ENCODE data around the gene HPCAL1. TPM values are rescaled to one million over a fixed set of nuclear protein-coding genes. Genes with fewer than 3 reads are reported as not detected.

HPCAL1 gene
- total and polyA plus RNA-seq, 8 donors, result 58.1 to 108 (median 72.1) TPM

- intact Hi-C loops (cut with DNase I), result no loop called here
- ATAC-seq (peak; percentile 77), DNase-seq (peak in 2 of 4 donors; percentile 60 to 73)
- Histone ChIP-seq H3K27ac (peak overlapping the region; percentile 48 to 68), H3K9me3 (no peaks in the 10 kb centered on the region), H3K4me1 (peaks cover 49 to 96% of the 10 kb centered on the region in 2 donors), H3K4me3 (no peak overlapping the region), H3K27me3 (no peaks in the 10 kb centered on the region), H3K36me3 (no peaks in the 10 kb centered on the region)
- TF ChIP-seq, protein P1, sequence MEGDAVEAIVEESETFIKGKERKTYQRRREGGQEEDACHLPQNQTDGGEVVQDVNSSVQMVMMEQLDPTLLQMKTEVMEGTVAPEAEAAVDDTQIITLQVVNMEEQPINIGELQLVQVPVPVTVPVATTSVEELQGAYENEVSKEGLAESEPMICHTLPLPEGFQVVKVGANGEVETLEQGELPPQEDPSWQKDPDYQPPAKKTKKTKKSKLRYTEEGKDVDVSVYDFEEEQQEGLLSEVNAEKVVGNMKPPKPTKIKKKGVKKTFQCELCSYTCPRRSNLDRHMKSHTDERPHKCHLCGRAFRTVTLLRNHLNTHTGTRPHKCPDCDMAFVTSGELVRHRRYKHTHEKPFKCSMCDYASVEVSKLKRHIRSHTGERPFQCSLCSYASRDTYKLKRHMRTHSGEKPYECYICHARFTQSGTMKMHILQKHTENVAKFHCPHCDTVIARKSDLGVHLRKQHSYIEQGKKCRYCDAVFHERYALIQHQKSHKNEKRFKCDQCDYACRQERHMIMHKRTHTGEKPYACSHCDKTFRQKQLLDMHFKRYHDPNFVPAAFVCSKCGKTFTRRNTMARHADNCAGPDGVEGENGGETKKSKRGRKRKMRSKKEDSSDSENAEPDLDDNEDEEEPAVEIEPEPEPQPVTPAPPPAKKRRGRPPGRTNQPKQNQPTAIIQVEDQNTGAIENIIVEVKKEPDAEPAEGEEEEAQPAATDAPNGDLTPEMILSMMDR (IDR thresholded peaks at IDR 0.05), result no peak
Observed at GRCh38 chr2:10387033-10387432, 84.3 kb downstream of the HPCAL1 start.

DNA sequence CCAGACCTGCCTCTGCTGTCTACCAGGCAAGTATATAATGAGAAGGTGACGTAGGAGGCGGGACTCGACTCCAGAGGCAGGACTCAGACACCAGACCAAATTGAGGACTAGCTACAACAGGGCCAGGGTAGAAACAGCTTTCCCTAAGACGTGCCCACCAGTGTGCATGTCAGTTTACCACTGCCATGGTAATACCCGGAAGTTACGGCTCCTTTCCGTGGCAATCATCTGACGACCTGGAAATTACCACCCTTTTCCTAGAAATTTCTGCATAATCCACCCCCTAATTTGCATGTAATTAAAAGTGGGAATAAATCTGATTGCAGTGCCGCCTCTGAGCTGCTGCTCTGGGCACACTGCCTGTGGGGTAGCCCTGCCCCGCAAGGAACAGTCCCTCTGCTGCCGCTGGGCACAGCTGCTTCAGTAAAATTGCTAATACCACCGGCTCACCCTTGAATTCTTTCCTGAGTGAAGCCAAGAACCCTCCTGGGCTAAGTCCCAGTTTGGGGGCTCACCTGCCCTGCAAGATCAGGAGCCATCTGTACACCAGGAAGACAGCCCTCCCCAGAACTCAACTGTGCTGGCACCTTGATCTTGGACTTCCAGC, 86.4 kb downstream of the HPCAL1 start:
- Histone ChIP-seq H3K9me3 (no peaks in the 10 kb centered on the region), H3K36me3 (no peaks in the 10 kb centered on the region), H3K4me3 (no peak overlapping the region), H3K27ac (peak overlapping the region in 1 of 2 donors; percentile 68), H3K27me3 (no peaks in the 10 kb centered on the region), H3K4me1 (peaks cover 30 to 96% of the 10 kb centered on the region in 2 donors)
- TF ChIP-seq, protein P1 (IDR thresholded peaks at IDR 0.05), result no peak
- intact Hi-C loops (cut with DNase I), result no loop called here
- DNase-seq (no peak), ATAC-seq (no peak)

- H3K27me3 ChIP-seq, result no peaks in the 10 kb centered on the region
- no peaks in the 10 kb centered on the region for H3K9me3 ChIP-seq
- ATAC-seq (no peak), DNase-seq (no peak)
- intact Hi-C loops (cut with DNase I), result no loop called here
- TF ChIP-seq, protein P1 (IDR thresholded peaks at IDR 0.05), result no peak
- H3K36me3 ChIP-seq, result no peaks in the 10 kb centered on the region
- no peak overlapping the region for H3K4me3 ChIP-seq
- peaks cover 30 to 93% of the 10 kb centered on the region in 2 donors for H3K4me1 ChIP-seq
- peak overlapping the region in 1 of 2 donors; percentile 68 for H3K27ac ChIP-seq
Observed at GRCh38 chr2:10389573-10389972, 86.9 kb downstream of the HPCAL1 start.

DNA sequence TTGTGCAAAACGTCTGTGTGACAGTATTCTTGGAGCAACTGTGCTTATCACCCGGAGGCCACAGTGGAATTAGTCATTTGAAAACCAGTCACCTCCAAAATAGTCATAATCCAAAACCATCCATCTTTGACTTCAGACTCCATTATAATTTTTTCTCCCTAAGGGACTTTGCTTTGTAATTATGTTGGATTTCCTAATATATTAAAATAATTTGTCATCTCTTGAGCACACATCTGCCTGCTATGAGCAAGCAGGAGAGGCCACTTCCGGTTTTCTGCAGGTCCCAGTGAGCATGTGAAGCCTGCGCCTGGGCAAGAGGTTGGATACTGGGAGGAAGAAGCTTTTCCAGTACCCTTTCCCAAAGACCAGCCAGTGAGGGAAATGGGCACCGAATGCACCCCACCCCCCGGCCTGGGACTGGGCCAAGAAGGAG, 87.7 kb downstream of the HPCAL1 start:
- TF ChIP-seq, protein P1 (IDR thresholded peaks at IDR 0.05), result no peak
- H3K27ac ChIP-seq, result peak overlapping the region in 1 of 2 donors; percentile 68
- H3K9me3 ChIP-seq, result no peaks in the 10 kb centered on the region
- H3K4me3 ChIP-seq, result no peak overlapping the region
- intact Hi-C loops (cut with DNase I), result no loop called here
- no peaks in the 10 kb centered on the region for H3K36me3 ChIP-seq
- DNase-seq (no peak), ATAC-seq (no peak)
- H3K4me1 ChIP-seq, result peaks cover 30 to 87% of the 10 kb centered on the region in 2 donors
- no peaks in the 10 kb centered on the region for H3K27me3 ChIP-seq

DNA sequence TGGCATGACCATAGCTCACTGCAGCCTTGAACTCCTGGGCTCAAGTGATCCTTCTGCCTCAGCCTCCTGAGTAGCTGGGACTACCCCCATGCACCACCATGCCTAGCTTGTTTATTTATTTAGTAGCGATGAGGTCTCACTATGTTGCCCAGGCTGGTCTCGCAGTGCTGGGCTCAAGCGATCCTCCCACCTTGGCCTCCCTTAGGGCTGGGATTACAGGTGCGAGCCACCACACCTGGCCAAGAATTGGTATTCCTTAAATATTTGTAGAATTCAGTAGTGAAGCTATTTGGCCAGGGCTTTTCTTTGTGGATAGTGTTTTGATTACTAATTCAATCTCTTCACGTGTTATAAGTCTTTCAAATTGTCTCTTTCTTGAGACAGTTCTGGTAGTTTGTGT, 89.4 kb downstream of the HPCAL1 start:
- Histone ChIP-seq H3K4me1 (peaks cover 19 to 86% of the 10 kb centered on the region in 2 donors), H3K9me3 (no peaks in the 10 kb centered on the region), H3K27ac (no peak overlapping the region), H3K4me3 (no peak overlapping the region), H3K27me3 (no peaks in the 10 kb centered on the region), H3K36me3 (no peaks in the 10 kb centered on the region)
- TF ChIP-seq, protein P1 (IDR thresholded peaks at IDR 0.05), result no peak
- DNase-seq (no peak), ATAC-seq (no peak)
- intact Hi-C loops (cut with DNase I), result no loop called here

Measured in left lung (tissue), 10 donors.